Activated naive CD4-positive, alpha-beta T cell treated with anti-CD3 and anti-CD28 coated beads, Interleukin-2, amount 50 U/mL, for 16 hours (primary cell): ENCODE measurements around the gene LGALS14.

Experiments
- DNase-seq: peaks from one replicate; pipeline ENCODE4 v3.0.0-alpha.2; 2020

Gene LGALS14

GRCh38 chr19:39752390-39752789 lies 48.1 kb downstream of the LGALS14 start:
- no peak for DNase-seq

GRCh38 chr19:39752795-39753194 lies 48.5 kb downstream of the LGALS14 start:
- no peak for DNase-seq

- DNase-seq = no peak
These were observed 50.3 kb downstream of the LGALS14 start for GRCh38 chr19:39754544-39754943.

GRCh38 chr19:39754971-39755370 lies 50.7 kb downstream of the LGALS14 start:
- DNase-seq = no peak
